ENCODE data around the gene GGCX. TPM values are rescaled to one million over a fixed set of nuclear protein-coding genes. Genes with fewer than 3 reads are reported as not detected.
A peak's percentile ranks its signal among the peaks of the same experiment; 100 is the strongest.

The GGCX gene
- total RNA-seq, 1 donor from 2014 or later, result 58.2 TPM

GRCh38 chr2:85542777-85543176 lies 18.5 kb downstream of the GGCX start:
- peaks cover 44% of the 10 kb centered on the region for H3K36me3 Mint-ChIP-seq (ENCODE audit: unreplicated experiment)
- H3K27me3 Mint-ChIP-seq (ENCODE audit: unreplicated experiment), result no peaks in the 10 kb centered on the region
- H3K9me3 Mint-ChIP-seq (ENCODE audit: unreplicated experiment), result no peaks in the 10 kb centered on the region
- TF ChIP-seq CTCF (IDR thresholded peaks at IDR 0.05), result no peak
- peaks cover 39% of the 10 kb centered on the region for H3K4me1 Mint-ChIP-seq (ENCODE audit: unreplicated experiment)
- H3K4me3 Mint-ChIP-seq (ENCODE audit: unreplicated experiment), result peak overlapping the region; percentile 47
- no peak for DNase-seq (ENCODE audit: extremely low spot score, unreplicated experiment)
- H3K27ac Mint-ChIP-seq (ENCODE audit: unreplicated experiment), result no peak overlapping the region

- H3K27me3 Mint-ChIP-seq (ENCODE audit: unreplicated experiment), result no peaks in the 10 kb centered on the region
- H3K36me3 Mint-ChIP-seq (ENCODE audit: unreplicated experiment), result peaks cover 43% of the 10 kb centered on the region
- H3K27ac Mint-ChIP-seq (ENCODE audit: unreplicated experiment), result no peak overlapping the region
- DNase-seq (ENCODE audit: extremely low spot score, unreplicated experiment), result no peak
- peak overlapping the region; percentile 89 for H3K4me3 Mint-ChIP-seq (ENCODE audit: unreplicated experiment)
- no peak for TF ChIP-seq CTCF (IDR thresholded peaks at IDR 0.05)
- H3K9me3 Mint-ChIP-seq (ENCODE audit: unreplicated experiment), result no peaks in the 10 kb centered on the region
- peaks cover 46% of the 10 kb centered on the region for H3K4me1 Mint-ChIP-seq (ENCODE audit: unreplicated experiment)
Observed at GRCh38 chr2:85541753-85542457, 19.4 kb downstream of the GGCX start.

- Mint-ChIP-seq H3K27ac (ENCODE audit: unreplicated experiment) (no peak overlapping the region), H3K27me3 (ENCODE audit: unreplicated experiment) (no peaks in the 10 kb centered on the region), H3K36me3 (ENCODE audit: unreplicated experiment) (peaks cover 41% of the 10 kb centered on the region), H3K4me3 (ENCODE audit: unreplicated experiment) (peak overlapping the region; percentile 89), H3K4me1 (ENCODE audit: unreplicated experiment) (peaks cover 53% of the 10 kb centered on the region), H3K9me3 (ENCODE audit: unreplicated experiment) (no peaks in the 10 kb centered on the region)
- no peak for TF ChIP-seq CTCF (IDR thresholded peaks at IDR 0.05)
- DNase-seq (ENCODE audit: extremely low spot score, unreplicated experiment), result no peak
Observed at GRCh38 chr2:85541262-85541661, 20.0 kb downstream of the GGCX start.

- Mint-ChIP-seq H3K4me1 (ENCODE audit: unreplicated experiment) (peaks cover 54% of the 10 kb centered on the region), H3K4me3 (ENCODE audit: unreplicated experiment) (peak overlapping the region; percentile 89)
- DNase-seq (ENCODE audit: extremely low spot score, unreplicated experiment), result no peak
Observed at GRCh38 chr2:85540133-85540648, 21.1 kb downstream of the GGCX start.

More at GRCh38 chr2:85540133-85540648, 21.1 kb downstream of the GGCX start:
- Mint-ChIP-seq H3K27me3 (ENCODE audit: unreplicated experiment) (no peaks in the 10 kb centered on the region), H3K9me3 (ENCODE audit: unreplicated experiment) (no peaks in the 10 kb centered on the region), H3K36me3 (ENCODE audit: unreplicated experiment) (peaks cover 42% of the 10 kb centered on the region), H3K27ac (ENCODE audit: unreplicated experiment) (peak overlapping the region; percentile 84)
- TF ChIP-seq CTCF (IDR thresholded peaks at IDR 0.05), result no peak

All from osteocyte (in vitro differentiated cells).